NCI-H1436 treated with DMSO at 0.1 percent for 48 hours (cell line): Measurements from ENCODE around the gene KCNK10.

Source experiments
- DNase-seq: peaks from one replicate; lab custom pipeline; 2025; lab: John Stamatoyannopoulos, UW

Gene KCNK10

DNA sequence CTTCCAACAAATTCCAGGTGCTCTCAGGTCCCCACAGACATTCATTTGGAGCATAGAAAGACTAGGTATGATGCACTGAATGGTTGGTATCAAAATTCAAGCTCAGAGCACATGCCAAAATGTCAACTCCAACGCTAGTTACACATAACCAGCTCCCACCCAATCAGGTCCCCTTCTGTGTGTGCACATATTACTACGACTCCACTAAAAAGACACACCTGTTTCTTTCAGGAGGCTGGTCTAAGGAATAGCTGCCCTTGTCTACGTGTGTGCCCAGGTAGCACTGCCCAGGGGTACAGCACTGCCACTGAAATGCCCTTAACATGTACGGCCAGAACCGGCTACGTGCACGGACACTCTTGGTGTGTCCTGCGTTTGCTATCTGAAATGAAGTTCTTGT lies 138.1 kb downstream of the KCNK10 start:
- DNase-seq = no peak

DNA sequence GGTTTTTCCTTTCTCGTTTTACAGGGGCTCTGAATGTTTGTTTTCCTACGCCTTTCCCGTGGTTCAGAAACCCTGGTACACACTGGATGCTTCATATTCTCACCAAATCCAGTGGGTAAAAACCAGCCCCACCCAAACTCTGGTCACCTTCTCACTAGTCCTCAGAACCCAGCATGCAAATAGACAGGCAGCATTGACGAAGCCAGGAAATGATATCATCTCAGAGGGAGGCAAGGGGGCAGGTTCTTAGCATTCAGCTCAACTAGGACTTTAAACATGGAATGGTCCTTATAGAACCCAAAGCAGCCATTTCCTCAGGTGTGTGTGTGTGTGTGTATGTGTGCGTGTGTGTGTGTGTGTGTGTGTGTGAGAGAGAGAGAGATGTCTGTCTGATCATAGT lies 142.0 kb downstream of the KCNK10 start:
- no peak for DNase-seq

DNA sequence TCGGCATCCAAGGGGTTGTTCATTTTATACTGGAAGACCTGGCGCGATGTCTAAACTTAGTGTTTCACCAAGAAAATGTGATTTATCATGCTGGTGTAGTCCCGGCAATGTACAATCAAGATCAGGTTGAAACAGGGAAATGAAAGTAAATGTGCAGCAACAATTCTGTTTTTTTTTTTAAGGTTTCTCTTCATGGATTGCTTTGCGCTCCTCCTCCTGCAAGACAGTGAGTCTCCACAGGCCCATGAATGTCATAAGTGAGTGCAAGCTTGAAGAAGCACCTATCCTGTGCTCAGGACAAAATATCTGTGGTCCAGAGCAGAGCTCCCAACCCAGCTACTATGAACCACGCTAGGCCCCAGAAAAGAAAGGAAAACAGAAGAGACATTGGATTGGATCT lies 143.4 kb downstream of the KCNK10 start:
- DNase-seq = no peak

DNA sequence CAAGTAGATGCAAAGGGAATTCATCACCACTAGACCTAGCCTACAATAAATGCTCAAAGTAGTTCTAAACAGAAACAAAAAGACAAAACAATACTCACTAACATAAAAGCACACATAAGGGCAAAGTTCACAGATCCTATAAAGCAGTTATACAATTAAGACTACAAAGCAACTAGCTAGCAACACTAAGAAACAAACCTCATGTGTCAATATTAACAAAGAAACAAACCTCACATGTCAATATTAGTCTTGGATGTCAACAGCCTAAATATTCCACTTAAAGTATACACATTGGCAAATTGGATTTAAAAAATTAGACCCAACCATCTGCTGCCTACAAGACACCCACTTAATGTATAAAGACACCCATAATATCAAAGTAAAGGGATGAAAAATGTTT lies 152.7 kb downstream of the KCNK10 start:
- DNase-seq = no peak

DNA sequence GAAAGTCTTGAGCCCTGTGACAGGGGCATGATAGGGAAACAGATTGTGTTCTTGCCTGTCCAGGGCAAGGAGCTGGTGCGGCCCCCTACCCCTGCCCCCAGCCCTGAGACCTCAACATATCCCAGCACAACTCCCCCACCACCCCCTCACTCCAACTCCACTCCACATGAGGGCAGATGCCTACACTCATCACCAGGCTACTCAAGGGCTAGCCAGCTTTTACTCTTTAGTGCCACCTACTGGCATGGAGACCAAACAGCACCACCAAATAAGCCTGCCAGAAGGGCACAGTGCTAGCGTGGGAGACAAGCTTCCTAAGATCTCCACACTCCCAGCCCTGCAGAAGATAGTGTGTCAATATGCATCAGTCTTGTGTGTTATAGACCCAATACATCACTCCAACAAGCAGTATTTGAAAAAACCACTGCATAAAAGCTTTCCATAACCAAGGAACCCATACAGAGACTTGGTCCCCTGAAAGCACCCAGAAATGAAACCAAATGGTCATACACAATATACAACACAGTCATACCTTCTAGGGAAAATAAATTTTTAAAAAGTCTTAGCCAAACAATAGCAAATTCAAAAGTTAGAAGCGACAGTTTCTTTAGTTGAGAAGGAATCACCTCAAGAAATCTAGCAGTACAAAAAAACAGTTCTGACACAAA lies 154.4 kb downstream of the KCNK10 start:
- DNase-seq = no peak

DNA sequence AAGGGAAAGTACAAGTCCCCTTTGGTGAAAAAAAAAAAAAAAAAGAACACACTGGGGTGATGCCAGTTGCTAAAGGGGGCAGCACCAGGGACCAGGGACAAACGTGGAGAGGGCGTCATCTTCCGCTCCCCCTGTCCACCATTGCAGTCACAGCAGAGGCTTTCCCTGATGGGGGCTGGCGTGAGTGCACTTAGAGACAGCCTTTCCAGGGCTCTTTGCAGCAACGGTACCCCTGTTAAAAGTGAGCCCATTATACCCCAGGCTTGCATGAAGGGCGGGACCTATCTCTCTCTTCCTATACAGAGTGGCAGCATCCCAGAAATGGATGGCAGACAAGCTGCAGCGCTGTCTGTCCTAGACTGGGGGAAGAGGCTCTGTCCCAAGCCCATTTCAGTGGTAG lies 155.0 kb downstream of the KCNK10 start:
- DNase-seq = no peak

DNA sequence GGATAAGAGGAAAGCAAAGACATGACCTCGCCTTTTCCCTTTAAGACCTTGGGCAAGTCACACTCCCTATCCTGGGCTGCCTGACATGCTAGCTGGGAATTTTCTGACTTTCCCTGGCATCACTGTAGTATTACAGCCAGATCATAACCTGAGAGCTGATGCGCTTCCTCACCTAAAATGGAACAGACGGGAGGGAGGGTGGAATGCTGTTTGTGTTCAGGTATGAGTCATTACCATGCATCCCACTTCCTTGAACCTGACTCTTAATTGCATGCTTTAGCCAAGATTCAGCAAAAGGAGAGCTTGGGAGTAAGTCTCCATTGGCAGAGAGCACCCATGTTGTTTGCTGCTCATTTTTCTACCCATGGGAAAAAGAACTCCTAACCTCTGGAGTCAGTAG lies 156.5 kb downstream of the KCNK10 start:
- DNase-seq = no peak

DNA sequence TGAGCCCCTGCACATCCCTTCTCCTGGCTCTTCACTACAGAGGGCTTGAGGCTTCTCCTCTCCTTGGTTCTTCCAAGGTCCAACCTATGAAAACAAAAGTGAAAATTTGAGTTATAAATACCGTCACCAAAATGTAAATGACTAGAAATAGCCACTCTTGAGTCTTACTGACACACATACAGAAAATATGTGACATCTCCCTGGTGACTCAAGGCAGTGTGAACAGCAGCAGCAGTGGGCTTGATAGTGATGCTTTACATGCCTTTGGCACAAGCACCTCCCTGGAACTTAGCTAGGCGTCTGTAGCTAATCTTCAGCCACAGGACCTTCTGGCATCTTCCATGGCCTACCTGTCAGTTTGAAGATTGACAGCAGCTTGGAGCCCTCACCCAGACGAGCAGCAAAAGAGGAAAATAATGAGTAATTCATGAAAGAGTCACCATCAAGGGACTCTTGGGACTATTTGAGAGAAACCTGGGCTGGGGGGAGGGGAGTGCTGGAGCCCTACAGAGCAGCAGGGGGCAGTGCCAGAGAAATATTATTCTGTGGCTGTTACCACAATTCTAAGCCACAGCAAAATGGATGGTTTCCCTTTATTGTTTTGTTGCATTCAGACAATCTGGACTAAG lies 158.0 kb downstream of the KCNK10 start:
- no peak for DNase-seq

DNA sequence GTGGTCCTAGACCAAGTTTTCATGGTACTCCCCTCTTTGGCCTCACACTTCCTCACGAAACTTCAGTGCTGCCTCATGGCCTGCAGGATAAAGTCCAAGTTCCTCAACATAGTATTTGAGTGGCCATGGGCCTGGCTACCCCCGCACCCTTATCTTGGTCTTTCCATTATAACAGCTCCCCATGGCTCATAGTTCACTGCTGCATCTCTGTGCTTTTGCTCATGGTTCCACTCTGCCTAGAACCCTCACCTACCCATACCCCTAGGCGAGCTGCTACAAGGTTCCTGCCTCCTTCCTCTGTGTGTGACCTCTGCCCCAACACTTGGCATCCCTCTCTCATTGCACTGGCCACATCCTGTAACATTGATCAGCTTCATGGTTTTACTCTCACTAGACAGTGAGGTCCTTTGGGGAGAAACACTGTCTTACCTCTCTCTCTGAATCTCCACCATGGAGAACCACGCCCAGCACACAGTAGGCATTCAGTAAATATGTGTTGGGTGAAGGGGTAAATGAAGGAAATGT lies 159.3 kb downstream of the KCNK10 start:
- DNase-seq = no peak

DNA sequence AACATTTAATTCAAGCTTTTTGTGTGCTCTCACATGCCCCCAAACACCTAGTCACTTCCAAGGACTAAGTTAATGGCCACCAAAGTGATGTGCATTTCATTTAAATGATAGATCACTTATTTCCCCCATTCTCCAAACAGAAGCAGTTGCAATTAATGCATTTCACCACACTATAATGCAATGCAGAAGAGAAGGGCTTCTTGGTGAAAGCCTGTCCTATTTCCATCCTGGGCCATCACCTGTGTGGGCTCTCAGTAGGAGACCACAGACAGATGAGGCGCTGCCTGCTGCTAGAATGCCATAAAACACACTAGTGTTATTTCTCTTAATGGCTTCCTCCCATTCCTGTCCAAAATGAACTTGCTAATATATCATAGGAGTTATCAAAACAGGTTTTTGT lies 166.9 kb downstream of the KCNK10 start:
- DNase-seq = no peak

DNA sequence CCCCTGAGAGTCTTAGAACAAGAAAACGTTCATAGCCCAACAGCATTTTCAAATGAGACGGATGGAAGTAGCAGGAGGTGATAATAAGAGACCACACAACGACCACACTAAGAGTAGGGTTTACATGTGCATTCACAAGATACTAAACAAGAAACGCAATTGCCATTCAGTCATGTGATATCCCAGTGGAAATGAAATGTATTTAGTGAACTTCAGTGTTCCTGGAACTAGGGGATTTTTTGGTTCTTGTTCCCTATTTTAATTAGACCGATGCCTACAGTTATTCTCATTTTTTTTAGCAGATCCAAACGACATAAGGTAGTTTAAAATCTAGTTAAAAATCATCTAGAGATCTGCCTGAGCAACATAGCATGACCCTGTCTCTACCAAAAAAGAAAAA lies 168.1 kb downstream of the KCNK10 start:
- no peak for DNase-seq

DNA sequence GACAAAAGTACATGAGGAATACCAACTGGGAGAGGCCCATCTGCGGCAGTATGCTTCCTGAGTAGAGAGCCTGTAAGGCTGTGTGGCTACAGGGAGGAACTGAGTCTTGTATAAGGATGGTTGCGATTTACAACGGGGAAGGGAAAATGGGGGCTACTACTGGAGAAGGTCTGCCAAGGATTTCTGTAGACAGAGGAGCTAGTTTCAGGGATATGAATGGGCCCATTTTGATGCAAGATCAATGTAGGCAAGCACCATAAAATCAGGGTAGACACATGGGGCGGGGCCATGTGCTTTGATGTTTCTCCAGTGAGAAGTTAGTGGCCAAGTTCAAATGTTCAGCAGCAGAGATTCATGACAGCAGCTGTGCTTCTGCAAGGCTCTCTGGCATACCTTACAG lies 168.7 kb downstream of the KCNK10 start:
- no peak for DNase-seq

DNA sequence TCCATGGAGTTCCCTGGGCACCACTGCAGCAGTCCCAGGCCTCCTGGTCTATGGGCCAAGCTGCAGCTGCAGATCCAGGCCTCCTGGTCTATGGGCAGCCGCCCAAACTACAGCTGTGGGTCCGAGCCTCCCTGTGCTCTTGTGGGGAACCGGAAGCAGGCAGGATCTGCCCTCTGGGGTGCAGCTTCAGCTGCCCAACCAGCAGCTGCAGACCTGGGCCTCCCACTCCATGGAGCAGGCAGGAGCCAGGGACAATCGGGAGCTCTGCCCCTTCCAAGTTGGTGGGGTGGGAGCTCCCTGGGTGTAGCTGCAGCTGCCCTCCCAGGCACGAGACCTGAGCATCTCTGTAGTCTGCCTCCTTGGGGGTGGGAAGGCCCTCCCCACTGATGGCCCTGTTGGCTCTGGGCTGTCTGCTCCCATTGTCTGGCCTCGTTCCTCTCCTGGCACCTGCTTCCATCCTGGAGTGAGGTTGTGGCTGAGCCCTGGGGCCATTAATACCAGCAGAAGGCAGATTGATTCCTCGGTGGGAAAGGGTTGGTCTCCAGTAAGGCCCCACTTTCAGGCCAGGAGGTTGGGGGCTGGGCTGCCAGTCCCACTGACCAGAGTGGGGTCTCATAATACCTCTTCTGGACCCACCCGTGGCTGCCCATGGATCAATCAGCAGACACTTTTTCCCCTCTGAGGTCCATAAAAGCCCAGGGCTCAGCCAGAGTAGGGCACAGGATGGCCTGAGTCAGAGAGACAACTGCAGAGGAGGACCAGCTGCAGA lies 176.0 kb downstream of the KCNK10 start:
- no peak for DNase-seq

DNA sequence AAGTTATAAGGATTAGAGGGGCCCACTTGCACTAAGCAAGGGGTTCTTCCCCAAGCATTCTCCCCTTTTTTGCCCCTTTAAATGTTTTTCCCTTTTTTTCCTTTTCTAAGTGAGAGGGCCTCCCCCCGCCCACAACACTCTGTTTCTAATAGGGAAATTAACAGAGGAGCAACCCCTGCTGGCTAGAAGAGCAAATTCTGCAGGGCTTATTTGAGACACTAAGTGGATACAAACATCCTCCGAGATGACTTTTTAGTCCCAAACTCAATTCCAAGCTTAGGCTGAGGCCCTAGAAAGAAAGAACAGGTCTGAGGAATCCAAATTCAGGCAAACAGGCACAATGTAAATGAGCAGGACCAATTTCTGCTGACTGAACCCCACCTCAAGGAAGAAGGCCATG lies 179.3 kb downstream of the KCNK10 start:
- no peak for DNase-seq

DNA sequence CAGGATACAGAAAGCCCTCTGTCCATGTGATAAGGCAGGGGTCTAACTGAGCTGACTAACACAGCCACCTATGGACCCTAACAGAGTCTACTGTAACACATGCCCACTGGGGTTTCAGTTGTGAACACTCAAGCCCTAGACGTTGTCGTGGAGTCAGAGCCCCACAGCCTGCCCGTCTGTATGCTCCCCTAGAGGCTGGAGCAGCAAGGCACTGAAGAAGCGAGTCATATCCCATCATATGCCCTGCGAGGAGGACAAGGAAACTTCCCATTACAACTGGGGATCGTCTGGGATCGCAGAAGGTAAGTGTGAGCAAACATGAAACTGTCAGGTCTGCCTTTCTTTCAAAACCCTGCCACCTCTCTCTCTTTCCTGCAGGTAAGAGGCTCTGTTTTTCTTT lies 180.1 kb downstream of the KCNK10 start:
- DNase-seq = no peak

DNA sequence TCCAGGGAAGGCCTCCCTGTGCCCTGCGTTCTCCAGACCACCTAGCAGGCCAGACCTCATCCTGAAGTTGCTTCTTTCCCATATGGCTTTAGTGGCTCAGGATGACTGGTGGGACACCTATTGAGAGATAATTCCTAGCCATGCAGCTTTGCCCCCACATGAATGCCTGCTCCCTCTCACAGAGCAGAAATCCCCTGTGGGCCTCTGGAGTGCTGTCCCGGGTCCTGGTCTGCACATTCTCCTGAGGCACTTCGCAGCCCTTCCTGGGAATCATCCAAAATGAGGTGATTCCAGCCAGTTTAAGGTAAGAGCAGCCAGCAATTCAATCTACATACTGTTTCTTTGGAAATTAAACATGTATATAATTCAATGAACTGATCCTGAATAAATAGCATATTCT lies 182.2 kb downstream of the KCNK10 start:
- no peak for DNase-seq

DNA sequence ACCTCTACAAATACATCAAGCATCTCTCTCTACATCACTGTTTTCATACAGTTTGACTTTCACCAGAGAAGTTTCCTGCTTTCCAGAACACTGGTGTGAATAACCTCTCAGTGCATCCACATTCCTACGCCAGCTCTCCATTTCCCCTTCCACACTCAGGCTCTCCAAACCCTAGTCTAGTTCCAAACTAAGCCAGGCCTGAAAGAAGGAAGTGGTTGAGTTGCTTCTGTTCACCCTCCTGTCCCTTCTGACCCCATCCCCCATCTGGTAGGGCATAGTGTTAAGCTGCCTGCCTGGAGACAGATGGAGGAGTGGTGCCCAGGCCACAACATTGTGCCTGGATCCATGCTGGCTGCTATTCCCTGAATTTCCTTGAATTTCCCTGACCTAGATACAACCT lies 185.7 kb downstream of the KCNK10 start:
- no peak for DNase-seq
